Mucosa of stomach (tissue), 1 donor: Measurements from ENCODE around the gene ZFYVE1.
"Not testable (repeated sequence)": the region's sequence is repeated elsewhere in the genome, so short reads cannot be mapped to it uniquely, and the experiment has no call there.

Source experiments
- H3K27me3 ChIP-seq: one replicate; pipeline ENCODE4 v1.7.0; 2013; ENCODE audit warnings: mild to moderate bottlenecking, low read length; ENCODE audit not compliant: control insufficient read depth, insufficient read depth
- H3K36me3 ChIP-seq: one replicate; pipeline ENCODE4 v1.7.0; 2013; ENCODE audit warnings: low read length; ENCODE audit not compliant: control insufficient read depth, insufficient read depth
- H3K4me1 ChIP-seq: one replicate; pipeline ENCODE4 v1.7.0; 2013; ENCODE audit warnings: mild to moderate bottlenecking, low read length; ENCODE audit not compliant: control insufficient read depth, insufficient read depth
- H3K4me3 ChIP-seq: one replicate; pipeline ENCODE4 v1.7.0; 2013; ENCODE audit warnings: low read length
- H3K9ac ChIP-seq: one replicate; pipeline ENCODE4 v1.7.0; 2013; ENCODE audit warnings: mild to moderate bottlenecking, low read length, moderate library complexity
- H3K9me3 ChIP-seq: one replicate; pipeline ENCODE4 v1.7.0; 2013; ENCODE audit warnings: mild to moderate bottlenecking, low read length, moderate library complexity; ENCODE audit not compliant: control insufficient read depth
- donor health status: Pancreatic carcinoma.

Gene ZFYVE1

DNA sequence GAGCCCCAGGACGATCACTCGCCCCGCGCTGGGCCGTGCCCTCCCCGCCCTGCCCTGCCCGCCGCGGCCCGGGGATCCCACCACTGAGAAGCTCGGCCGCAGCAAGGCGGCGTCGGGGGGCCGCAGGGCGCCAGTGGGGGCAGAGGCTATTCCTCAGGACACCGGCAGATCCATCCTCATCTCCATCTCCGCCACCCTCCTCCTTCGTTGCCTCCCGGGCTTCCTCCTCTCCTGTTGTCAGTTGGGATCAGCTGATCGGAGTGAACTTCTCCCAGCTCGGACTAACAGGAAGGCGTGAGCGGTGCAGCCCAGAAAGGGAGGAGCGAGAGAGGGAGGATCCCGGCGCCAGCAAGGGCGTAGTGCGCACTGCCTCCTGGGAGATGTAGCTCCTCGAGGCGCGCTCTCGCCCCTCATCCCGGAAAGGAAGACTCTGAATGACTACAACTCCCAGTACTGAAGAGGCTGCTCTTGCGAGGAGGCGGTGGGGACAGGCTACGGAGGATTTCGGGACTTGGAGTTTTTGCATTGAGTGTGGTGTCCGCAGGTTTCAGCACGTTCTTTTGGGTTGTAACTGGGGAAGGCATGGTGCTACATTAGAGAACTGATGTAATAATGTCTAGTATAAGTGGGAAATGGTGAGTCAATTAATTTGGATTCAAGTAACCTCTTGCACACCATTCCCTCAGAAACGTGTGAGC is at the start of gene ZFYVE1:
Gene ZFYVE1, minus strand, starts transcription at position 262 of the 698 bp plus-strand sequence. CDS start 2,598 bp downstream, outside the sequence.
- Histone ChIP-seq H3K4me1 (no peaks in the 10 kb centered on the region), H3K9me3 (no peaks in the 10 kb centered on the region), H3K9ac (peak within 1 kb of the TSS; percentile 72), H3K4me3 (peak within 1 kb of the TSS; percentile 43), H3K36me3 (no peaks in the 10 kb centered on the region), H3K27me3 (no peaks in the 10 kb centered on the region)

DNA sequence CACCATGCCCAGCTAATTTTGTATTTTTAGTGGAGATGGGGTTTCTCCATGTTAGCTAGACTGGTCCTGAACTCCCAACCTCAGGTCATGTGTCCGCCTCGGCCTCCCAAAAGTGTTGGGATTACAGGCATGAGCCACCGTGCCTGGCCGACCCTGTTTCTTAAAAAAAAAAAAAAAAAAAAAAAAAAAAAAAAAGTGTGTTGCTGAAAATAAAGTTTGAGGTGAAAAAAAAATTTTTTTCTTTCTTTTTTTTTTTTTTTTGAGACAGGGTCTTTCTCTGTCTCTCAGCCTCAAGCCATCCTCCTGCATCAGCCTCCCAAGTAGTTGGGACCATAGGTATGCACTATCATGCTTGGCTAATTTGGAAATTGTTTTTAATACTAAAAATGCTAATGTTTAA is 42.7 kb upstream of the ZFYVE1 start:
- Histone ChIP-seq H3K9me3 (no peaks in the 10 kb centered on the region), H3K36me3 (no peaks in the 10 kb centered on the region), H3K4me3 (no peak overlapping the region), H3K27me3 (no peaks in the 10 kb centered on the region), H3K9ac (no peak overlapping the region), H3K4me1 (no peaks in the 10 kb centered on the region)

DNA sequence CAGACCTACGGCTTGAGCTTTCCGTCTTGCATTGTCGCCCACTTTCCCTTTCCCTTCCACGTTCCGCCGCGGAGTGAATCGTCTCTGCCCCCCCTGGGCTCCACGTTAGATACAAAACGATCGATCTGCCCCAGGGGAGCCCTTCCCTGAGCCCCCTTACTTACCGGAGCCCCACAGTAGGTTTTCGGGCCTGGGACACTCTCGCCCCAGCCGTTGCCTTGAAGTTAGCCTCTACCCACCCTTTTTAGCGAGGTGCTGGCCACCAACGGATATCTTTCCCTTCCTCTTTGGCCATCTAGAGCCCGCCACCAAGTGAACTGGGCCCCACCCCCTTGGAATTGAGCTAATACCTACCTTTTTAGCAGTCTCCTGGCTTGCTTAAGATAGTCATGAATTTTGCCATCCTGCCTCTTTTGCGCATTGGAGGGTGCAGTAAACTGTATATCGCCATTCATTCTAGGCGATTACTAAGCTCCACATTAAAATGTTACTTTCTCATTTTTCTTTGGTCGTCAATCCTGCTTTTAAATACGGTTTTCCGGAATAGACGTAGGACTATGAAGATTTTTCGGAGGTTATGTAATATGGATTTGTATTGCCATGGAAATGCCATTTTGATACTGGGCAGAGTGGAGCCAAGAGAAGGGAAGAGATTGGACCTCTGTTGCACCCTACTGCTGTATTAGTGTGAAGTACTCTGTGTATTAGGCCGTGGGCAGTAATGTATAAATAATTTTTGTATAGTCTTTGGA is 32.2 kb upstream of the ZFYVE1 start:
- peaks cover 12% of the 10 kb centered on the region for H3K4me1 ChIP-seq
- H3K4me3 ChIP-seq, result peak overlapping the region; percentile 92
- peak overlapping the region; percentile 99 for H3K9ac ChIP-seq
- no peaks in the 10 kb centered on the region for H3K36me3 ChIP-seq
- no peaks in the 10 kb centered on the region for H3K27me3 ChIP-seq
- no peaks in the 10 kb centered on the region for H3K9me3 ChIP-seq

DNA sequence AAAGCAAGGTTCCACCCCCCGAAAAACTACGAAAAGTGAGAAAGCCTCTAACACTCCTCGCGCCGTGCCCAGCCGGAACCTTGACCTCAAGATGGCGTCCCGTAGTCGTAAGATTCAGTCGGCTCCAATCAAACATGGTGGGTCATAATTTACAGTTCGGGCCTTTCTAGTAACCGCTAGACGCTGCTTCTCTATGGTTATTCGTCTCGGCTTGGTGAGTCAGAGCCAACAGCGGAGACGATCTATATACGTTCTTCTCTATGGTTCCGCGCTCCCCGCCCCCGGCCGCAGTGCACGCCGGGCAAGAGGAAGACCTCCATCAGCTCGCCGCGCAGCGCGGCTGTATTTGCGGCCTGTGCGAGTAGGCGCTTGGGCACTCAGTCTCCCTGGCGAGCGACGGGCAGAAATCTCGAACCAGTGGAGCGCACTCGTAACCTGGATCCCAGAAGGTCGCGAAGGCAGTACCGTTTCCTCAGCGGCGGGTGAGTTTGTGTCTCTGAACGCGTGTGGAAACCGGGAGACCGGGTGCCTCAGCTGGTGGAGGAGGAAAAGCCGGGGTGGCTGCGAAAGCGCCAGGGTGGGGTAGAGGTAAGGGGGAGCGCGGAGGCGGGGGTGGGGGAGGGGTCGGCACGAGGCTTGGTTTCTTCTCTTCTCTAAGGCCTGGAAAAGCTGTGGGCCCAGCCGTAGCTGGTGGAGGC is 31.5 kb upstream of the ZFYVE1 start, which contains the start of gene RBM25:
Gene RBM25, plus strand, starts transcription at position 311 of the 698 bp plus-strand sequence. CDS start 13,108 bp downstream, outside the sequence.
- Histone ChIP-seq H3K9ac (peak within 1 kb of the TSS; percentile 99), H3K9me3 (no peaks in the 10 kb centered on the region), H3K36me3 (no peaks in the 10 kb centered on the region), H3K4me1 (peaks cover 12% of the 10 kb centered on the region), H3K27me3 (no peaks in the 10 kb centered on the region), H3K4me3 (peak within 1 kb of the TSS; percentile 92)

- Histone ChIP-seq H3K27me3 (no peaks in the 10 kb centered on the region), H3K4me1 (peaks cover 12% of the 10 kb centered on the region), H3K9ac (peak overlapping the region; percentile 99), H3K9me3 (no peaks in the 10 kb centered on the region), H3K36me3 (no peaks in the 10 kb centered on the region), H3K4me3 (peak overlapping the region; percentile 70)
Measured at GRCh38 chr14:73057944-73058223, 31.0 kb upstream of the ZFYVE1 start.

- no peaks in the 10 kb centered on the region for H3K27me3 ChIP-seq
- no peak overlapping the region for H3K9ac ChIP-seq
- H3K9me3 ChIP-seq, result no peaks in the 10 kb centered on the region
- no peak overlapping the region for H3K4me3 ChIP-seq
- no peaks in the 10 kb centered on the region for H3K4me1 ChIP-seq
- no peaks in the 10 kb centered on the region for H3K36me3 ChIP-seq
Measured at GRCh38 chr14:73055251-73055650, 28.3 kb upstream of the ZFYVE1 start.

- H3K4me3 ChIP-seq, result no peak overlapping the region
- no peaks in the 10 kb centered on the region for H3K9me3 ChIP-seq
- H3K4me1 ChIP-seq, result no peaks in the 10 kb centered on the region
- no peak overlapping the region for H3K9ac ChIP-seq
- H3K27me3 ChIP-seq, result no peaks in the 10 kb centered on the region
- no peaks in the 10 kb centered on the region for H3K36me3 ChIP-seq
Measured at GRCh38 chr14:73049428-73049827, 22.5 kb upstream of the ZFYVE1 start.

- no peaks in the 10 kb centered on the region for H3K4me1 ChIP-seq
- H3K9me3 ChIP-seq, result no peaks in the 10 kb centered on the region
- H3K36me3 ChIP-seq, result no peaks in the 10 kb centered on the region
- H3K4me3 ChIP-seq, result no peak overlapping the region
- H3K27me3 ChIP-seq, result no peaks in the 10 kb centered on the region
- no peak overlapping the region for H3K9ac ChIP-seq
Measured at GRCh38 chr14:73047808-73048207, 20.9 kb upstream of the ZFYVE1 start.

GRCh38 chr14:73036706-73037450 is 10.0 kb upstream of the ZFYVE1 start:
- not testable (repeated sequence) for H3K4me3 ChIP-seq, H3K36me3 ChIP-seq, H3K9me3 ChIP-seq, H3K4me1 ChIP-seq, H3K9ac ChIP-seq, H3K27me3 ChIP-seq

- Histone ChIP-seq H3K9ac (no peak overlapping the region), H3K27me3 (no peaks in the 10 kb centered on the region), H3K9me3 (no peaks in the 10 kb centered on the region), H3K36me3 (no peaks in the 10 kb centered on the region), H3K4me1 (no peaks in the 10 kb centered on the region), H3K4me3 (no peak overlapping the region)
Measured at GRCh38 chr14:73027984-73028383, 1.1 kb upstream of the ZFYVE1 start.

DNA sequence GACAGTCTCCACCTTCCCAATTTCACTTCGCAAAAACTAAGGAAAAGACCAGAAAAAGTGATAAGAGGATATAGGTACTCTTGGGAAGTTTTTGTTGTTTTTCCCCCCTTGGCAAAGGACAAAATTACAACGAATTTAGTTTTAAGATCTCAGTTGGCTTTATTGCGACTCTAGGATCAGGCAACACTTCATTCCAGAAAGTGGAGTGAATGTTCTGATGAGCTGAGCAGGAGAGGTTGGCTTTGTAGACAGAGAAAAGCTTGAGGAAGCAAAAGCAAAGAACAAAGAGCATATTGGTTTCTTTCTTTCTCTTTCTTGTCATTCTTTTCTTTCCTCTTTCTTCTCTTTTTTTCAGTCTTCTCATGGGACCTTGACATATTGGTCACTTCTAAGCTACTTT is 640 bp upstream of the ZFYVE1 start:
- H3K36me3 ChIP-seq, result no peaks in the 10 kb centered on the region
- H3K9me3 ChIP-seq, result no peaks in the 10 kb centered on the region
- H3K4me3 ChIP-seq, result peak overlapping the region; percentile 2
- H3K27me3 ChIP-seq, result no peaks in the 10 kb centered on the region
- no peak overlapping the region for H3K9ac ChIP-seq
- no peaks in the 10 kb centered on the region for H3K4me1 ChIP-seq
